ENCODE measurements around the gene PICALM.

GRCh38 chr11:85922367-85922766 is 146.5 kb downstream of the PICALM start:
- TF ChIP-seq, protein P1, sequence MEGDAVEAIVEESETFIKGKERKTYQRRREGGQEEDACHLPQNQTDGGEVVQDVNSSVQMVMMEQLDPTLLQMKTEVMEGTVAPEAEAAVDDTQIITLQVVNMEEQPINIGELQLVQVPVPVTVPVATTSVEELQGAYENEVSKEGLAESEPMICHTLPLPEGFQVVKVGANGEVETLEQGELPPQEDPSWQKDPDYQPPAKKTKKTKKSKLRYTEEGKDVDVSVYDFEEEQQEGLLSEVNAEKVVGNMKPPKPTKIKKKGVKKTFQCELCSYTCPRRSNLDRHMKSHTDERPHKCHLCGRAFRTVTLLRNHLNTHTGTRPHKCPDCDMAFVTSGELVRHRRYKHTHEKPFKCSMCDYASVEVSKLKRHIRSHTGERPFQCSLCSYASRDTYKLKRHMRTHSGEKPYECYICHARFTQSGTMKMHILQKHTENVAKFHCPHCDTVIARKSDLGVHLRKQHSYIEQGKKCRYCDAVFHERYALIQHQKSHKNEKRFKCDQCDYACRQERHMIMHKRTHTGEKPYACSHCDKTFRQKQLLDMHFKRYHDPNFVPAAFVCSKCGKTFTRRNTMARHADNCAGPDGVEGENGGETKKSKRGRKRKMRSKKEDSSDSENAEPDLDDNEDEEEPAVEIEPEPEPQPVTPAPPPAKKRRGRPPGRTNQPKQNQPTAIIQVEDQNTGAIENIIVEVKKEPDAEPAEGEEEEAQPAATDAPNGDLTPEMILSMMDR (IDR thresholded peaks at IDR 0.05), result no peak
- TF ChIP-seq POLR2A (IDR thresholded peaks at IDR 0.05), result no peak
